HG03558 (cell line): ENCODE measurements around the gene WWOX.

Experiments used
- ATAC-seq: cut with Tn5 transposase; IDR thresholded peaks from one replicate; pipeline ENCODE4 v1.9.1; 2021; ENCODE audit warnings: moderate number of reproducible peaks; ENCODE audit not compliant: unreplicated experiment; ENCODE audit errors: extremely low read depth

Gene WWOX

GRCh38 chr16:79001156-79001967 lies 901.9 kb downstream of the WWOX start:
- ATAC-seq = no peak

GRCh38 chr16:79003026-79003609 lies 903.7 kb downstream of the WWOX start:
- no peak for ATAC-seq

GRCh38 chr16:79004309-79004708 lies 904.9 kb downstream of the WWOX start:
- ATAC-seq = no peak

- no peak for ATAC-seq
Observed at GRCh38 chr16:79005096-79005495, 905.6 kb downstream of the WWOX start.

- ATAC-seq = no peak
Observed at GRCh38 chr16:79006206-79006605, 906.8 kb downstream of the WWOX start.

- ATAC-seq = no peak
Observed at GRCh38 chr16:79006765-79007164, 907.3 kb downstream of the WWOX start.

- peak; percentile 65 for ATAC-seq
Observed at GRCh38 chr16:79007614-79008013, 908.2 kb downstream of the WWOX start.

- no peak for ATAC-seq
Observed at GRCh38 chr16:79008036-79008868, 908.8 kb downstream of the WWOX start.

- ATAC-seq = no peak
Observed at GRCh38 chr16:79008869-79009179, 909.4 kb downstream of the WWOX start.

- ATAC-seq = no peak
Observed at GRCh38 chr16:79009896-79010295, 910.4 kb downstream of the WWOX start.

- no peak for ATAC-seq
Observed at GRCh38 chr16:79011282-79011681, 911.8 kb downstream of the WWOX start.

GRCh38 chr16:79012671-79013434 lies 913.4 kb downstream of the WWOX start:
- ATAC-seq = no peak

GRCh38 chr16:79013930-79014660 lies 914.6 kb downstream of the WWOX start:
- ATAC-seq = no peak

GRCh38 chr16:79018650-79019429 lies 919.4 kb downstream of the WWOX start:
- no peak for ATAC-seq

- ATAC-seq = no peak
Observed at GRCh38 chr16:79019431-79019830, 920.0 kb downstream of the WWOX start.

GRCh38 chr16:79021991-79022630 lies 922.7 kb downstream of the WWOX start:
- ATAC-seq = no peak

- no peak for ATAC-seq
Observed at GRCh38 chr16:79026117-79026516, 926.7 kb downstream of the WWOX start.

GRCh38 chr16:79036541-79036940 lies 937.1 kb downstream of the WWOX start:
- no peak for ATAC-seq
